ENCODE data around the gene XPO6.

XPO6 gene

DNA sequence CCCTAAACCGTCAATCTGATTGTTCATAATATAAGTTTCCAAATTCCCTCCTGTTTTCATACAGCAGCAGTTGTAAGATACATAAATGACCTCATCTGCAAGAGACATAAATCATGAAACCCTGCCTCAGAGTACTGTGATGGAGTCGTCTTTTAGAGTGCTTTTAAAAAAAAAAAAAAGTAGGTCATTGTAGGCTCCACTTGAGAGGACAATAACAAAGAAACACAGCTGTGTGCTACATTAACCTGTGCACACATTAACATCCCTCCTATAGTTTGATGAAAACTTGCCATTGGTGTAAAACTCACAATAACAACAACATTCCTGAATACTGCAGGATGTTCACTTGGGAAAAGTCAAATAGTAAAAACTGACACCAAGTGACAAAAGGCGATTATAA, 56.5 kb downstream of the XPO6 start:
- H3K4me3 ChIP-seq (ENCODE audit: low read depth, low read length), result no peak overlapping the region

DNA sequence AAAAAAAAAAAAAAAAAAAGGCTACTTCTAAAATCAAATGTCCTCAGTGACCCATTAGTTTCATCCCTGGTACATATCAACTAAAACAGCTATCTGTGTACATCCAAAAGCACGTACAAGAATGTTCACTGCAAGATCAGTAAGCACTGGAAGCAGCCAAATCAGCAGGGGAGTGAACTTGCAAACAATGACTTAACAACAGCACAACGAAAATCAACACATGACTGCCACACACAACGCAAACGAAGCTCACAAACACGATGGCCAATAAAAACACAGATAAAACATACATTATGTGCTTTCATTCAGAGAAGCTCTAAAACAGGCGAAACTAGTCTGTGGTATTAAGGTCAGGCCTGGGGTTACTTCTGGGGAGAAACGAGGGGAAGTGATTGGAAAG, 60.6 kb downstream of the XPO6 start:
- no peak overlapping the region for H3K4me3 ChIP-seq (ENCODE audit: low read depth, low read length)
- TF ChIP-seq, protein P1, sequence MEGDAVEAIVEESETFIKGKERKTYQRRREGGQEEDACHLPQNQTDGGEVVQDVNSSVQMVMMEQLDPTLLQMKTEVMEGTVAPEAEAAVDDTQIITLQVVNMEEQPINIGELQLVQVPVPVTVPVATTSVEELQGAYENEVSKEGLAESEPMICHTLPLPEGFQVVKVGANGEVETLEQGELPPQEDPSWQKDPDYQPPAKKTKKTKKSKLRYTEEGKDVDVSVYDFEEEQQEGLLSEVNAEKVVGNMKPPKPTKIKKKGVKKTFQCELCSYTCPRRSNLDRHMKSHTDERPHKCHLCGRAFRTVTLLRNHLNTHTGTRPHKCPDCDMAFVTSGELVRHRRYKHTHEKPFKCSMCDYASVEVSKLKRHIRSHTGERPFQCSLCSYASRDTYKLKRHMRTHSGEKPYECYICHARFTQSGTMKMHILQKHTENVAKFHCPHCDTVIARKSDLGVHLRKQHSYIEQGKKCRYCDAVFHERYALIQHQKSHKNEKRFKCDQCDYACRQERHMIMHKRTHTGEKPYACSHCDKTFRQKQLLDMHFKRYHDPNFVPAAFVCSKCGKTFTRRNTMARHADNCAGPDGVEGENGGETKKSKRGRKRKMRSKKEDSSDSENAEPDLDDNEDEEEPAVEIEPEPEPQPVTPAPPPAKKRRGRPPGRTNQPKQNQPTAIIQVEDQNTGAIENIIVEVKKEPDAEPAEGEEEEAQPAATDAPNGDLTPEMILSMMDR (IDR thresholded peaks at IDR 0.05; ENCODE audit: borderline replicate concordance, insufficient read depth, low read depth, low read length), result no peak

More for the DNA sequence above, 56.5 kb downstream of the XPO6 start:
- TF ChIP-seq, protein P1 (IDR thresholded peaks at IDR 0.05; ENCODE audit: borderline replicate concordance, insufficient read depth, low read depth, low read length), result no peak

DNA sequence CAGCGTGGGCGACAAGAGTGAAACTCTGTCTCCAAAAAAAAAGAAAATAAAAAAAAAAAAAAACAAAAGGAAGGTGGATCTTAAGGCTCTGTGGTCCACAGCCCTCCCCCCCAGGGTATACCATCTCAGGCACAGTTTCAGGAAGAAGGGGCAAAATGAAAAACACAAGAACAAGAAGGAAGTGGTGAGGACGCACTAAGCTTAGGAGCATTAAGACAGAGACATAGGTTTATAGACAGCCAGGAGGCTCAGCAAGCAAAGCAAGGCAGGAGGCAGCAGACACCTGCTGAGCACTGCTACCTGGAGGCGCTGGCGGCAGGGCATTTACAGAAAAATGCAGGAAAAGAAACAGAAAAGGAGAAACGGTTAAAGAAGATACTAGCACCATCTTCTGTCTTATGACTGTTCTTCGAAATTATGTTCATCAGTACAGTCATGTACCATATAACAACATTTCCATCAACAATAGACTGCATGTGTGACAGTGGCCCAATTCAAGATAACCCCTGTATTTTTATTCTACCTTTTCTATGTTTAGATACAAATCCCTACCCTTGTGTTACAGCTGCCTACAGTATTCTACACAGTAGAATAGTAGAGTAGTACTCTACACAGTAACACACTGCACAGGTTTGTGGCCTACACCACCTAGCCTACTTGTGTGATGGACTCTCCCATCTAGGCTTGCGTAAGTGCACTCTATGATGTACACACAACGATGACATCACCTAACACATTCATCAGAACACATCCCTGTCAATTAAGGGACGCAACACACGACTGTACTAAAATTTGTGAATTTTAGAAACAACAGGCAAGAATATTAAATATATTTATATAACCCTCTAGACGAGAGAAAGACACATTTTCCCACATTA, 62.5 kb downstream of the XPO6 start:
- no peak overlapping the region for H3K4me3 ChIP-seq (ENCODE audit: low read depth, low read length)
- TF ChIP-seq, protein P1 (IDR thresholded peaks at IDR 0.05; ENCODE audit: borderline replicate concordance, insufficient read depth, low read depth, low read length), result no peak

DNA sequence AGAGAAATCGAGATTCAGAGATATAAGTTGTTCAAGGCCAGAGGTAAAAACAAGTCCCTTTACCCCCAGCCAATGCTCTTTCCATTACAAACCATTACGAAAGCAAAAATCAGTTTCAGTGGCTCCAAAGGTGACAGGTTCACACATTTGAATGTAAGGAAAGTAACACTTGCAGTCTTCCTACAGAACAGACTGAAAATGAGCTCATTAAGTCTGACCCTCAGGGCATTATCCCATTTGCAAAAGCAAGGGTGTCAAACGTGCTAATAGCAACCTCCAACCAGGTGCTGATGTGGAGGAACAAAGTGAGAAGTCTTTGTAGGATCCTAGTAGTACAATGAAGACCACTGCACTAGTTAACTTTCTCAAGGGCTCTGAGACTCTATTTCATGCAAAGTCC, 65.2 kb downstream of the XPO6 start:
- H3K4me3 ChIP-seq (ENCODE audit: low read depth, low read length), result no peak overlapping the region
- TF ChIP-seq, protein P1 (IDR thresholded peaks at IDR 0.05; ENCODE audit: borderline replicate concordance, insufficient read depth, low read depth, low read length), result no peak

DNA sequence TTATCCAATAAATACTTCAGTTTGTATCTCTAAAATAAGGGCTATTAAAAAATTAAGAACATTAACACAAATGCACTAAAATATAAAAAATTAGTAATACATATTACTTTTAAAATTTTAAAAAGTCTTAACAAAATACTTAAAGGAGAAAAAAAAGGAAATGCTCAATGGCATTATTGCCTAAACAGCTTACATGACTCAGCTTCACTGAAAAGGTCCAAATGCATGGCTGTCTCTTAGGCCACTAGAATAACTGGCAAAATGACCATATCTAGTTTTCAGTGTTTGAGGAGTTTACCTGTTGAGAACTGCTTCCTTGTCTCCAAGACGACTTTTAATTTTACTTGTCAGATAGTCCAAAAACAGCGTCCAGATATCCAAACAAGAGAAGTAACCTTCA, 66.0 kb downstream of the XPO6 start:
- no peak overlapping the region for H3K4me3 ChIP-seq (ENCODE audit: low read depth, low read length)
- TF ChIP-seq, protein P1 (IDR thresholded peaks at IDR 0.05; ENCODE audit: borderline replicate concordance, insufficient read depth, low read depth, low read length), result no peak

DNA sequence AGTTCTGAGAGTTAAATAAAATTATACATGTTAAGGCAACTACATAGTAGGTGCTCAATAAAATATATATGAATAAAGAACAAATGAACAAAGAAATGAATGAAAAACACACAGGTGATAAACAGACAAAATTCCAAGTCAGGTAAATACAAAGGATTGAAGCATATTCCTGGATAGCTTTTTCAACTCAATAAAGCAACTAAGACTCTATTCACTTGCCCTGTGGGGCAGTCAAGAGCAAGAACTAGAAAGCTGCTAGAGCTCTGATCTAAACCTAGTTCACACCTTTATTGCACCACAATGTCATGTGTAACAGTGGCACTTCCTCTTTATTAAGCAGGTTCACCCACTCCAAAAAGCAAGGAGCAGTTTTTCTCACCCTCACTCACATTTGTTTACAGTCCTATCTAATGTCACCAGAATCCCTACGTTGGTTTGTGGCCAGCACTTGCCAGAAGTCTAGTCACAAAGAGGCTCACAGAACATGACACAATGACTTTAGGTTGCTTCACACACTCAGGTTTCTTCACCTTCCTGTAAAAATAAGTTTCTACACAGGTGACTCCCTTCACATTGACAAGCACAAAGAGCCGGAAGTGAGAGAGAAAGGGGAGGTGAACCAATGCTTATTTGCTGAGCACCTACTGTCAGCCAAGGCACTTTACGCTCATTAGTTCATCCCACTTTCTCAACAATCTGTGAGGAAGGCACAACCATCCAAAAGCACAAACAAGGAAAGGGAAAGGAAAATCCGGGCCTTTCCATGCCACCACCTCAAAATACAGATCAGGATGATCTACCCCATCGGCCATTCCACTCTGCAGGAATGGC, 70.8 kb downstream of the XPO6 start:
- TF ChIP-seq, protein P1 (IDR thresholded peaks at IDR 0.05; ENCODE audit: borderline replicate concordance, insufficient read depth, low read depth, low read length), result peak; percentile 35; the same call in 1 of the 2 replicates
- peak overlapping the region; percentile 12 for H3K4me3 ChIP-seq (ENCODE audit: low read depth, low read length)

Measured in GM12875 (cell line).